K562 (cell line): ENCODE measurements around the gene SECISBP2. TPM values are rescaled to one million over a fixed set of nuclear protein-coding genes. Genes with fewer than 3 reads are reported as not detected.
A peak's percentile ranks its signal among the peaks of the same experiment; 100 is the strongest.

Source experiments
- ATF1 ChIP-seq, 2 experiments: fragments of 450-650 bp in 1 of 2; IDR thresholded peaks; 2 replicates each; pipeline ENCODE4 v1.6.1; 2016; ENCODE audit warnings: missing compliant biosample characterization in 1 of 2, missing genetic modification characterization in 1 of 2
- BRCA1 ChIP-seq, 2 experiments: fragments of 450-650 bp in 1 of 2; sonication (generic) in 1 of 2; formaldehyde crosslinking in 1 of 2; IDR thresholded peaks; 2 replicates each; pipeline versions ENCODE4 v1.5.0 to v1.6.1; 2017 to 2020; ENCODE audit warnings: mild to moderate bottlenecking in 1 of 2, missing genetic modification reagents in 1 of 2
- EP300 ChIP-seq: IDR thresholded peaks from 2 replicates; pipeline ENCODE4 v1.6.1; 2012; ENCODE audit warnings: low read length, improper control_type of control experiment
- FOXA1 ChIP-seq: fragments of 450-650 bp; IDR thresholded peaks from 2 replicates; pipeline ENCODE4 v1.6.1; 2016; ENCODE audit warnings: mild to moderate bottlenecking, borderline replicate concordance
- KAT8 ChIP-seq: fragments of 450-650 bp; IDR thresholded peaks from 2 replicates; pipeline ENCODE4 v1.6.1; 2016; ENCODE audit warnings: low read depth, mild to moderate bottlenecking
- KLF6 ChIP-seq: fragments of 250-450 bp; sonication (Bioruptor Pico); IDR thresholded peaks from 2 replicates; pipeline ENCODE4 v1.4.0; 2020; ENCODE audit warnings: mild to moderate bottlenecking, moderate library complexity, borderline replicate concordance
- MAFF ChIP-seq: IDR thresholded peaks from 2 replicates; pipeline ENCODE4 v1.6.1; 2012; ENCODE audit warnings: low read length, improper control_type of control experiment
- POLR2AphosphoS5 ChIP-seq: IDR thresholded peaks from 2 replicates; pipeline ENCODE4 v1.6.1; 2011; ENCODE audit warnings: mild to moderate bottlenecking, low read depth, low read length, moderate library complexity; ENCODE audit not compliant: control insufficient read depth, insufficient read depth
- PURB ChIP-seq: sonication (generic); formaldehyde crosslinking; IDR thresholded peaks from 2 replicates; pipeline ENCODE4 v1.9.0; 2021; ENCODE audit warnings: low read depth, mild to moderate bottlenecking, missing genetic modification reagents
- SNRNP70 ChIP-seq: fragments of 200-400 bp; formaldehyde crosslinking; optimal IDR thresholded peaks from 2 replicates; pipeline ENCODE3; 2017; ENCODE audit warnings: low read depth, low read length
- XRCC3 ChIP-seq: fragments of 450-650 bp; IDR thresholded peaks from 2 replicates; pipeline ENCODE4 v1.6.1; 2017; ENCODE audit warnings: mild to moderate bottlenecking, moderate library complexity
- ZBTB17 ChIP-seq: fragments of 450-650 bp; formaldehyde crosslinking; IDR thresholded peaks from 2 replicates; pipeline ENCODE4 v1.4.0; 2020; ENCODE audit warnings: mild to moderate bottlenecking
- ZNF239 ChIP-seq: fragments of 250-450 bp; sonication (Bioruptor Pico); IDR thresholded peaks from 2 replicates; pipeline ENCODE4 v1.4.0; 2020; ENCODE audit warnings: mild to moderate bottlenecking
- ZNF639 ChIP-seq, 2 experiments: fragments of 200-800 bp in 1 of 2; sonication (Bioruptor generic) in 1 of 2; sonication (generic) in 1 of 2; formaldehyde crosslinking in 1 of 2; IDR thresholded peaks in 1 of 2; conservative IDR thresholded peaks in 1 of 2; 2 replicates each; pipeline versions ENCODE4 v1.5.0 to v1.6.1; 2016 to 2020; ENCODE audit warnings: missing compliant biosample characterization in 1 of 2, missing genetic modification characterization in 1 of 2, missing genetic modification reagents in 1 of 2
- polyA plus RNA-seq, 8 experiments: library from polyadenylated mRNA; depleted of rRNA in 4 of 8; stranded (reverse) in 5 of 8; unstranded in 3 of 8; fragments of >200 nt; fragmentation: Nextera tagmentation in 2 of 8; fragmentation: Illumina TruSeq in 1 of 8; extraction: Ambion mirVana in 2 of 8; extraction: Trizol in 1 of 8; gene quantifications; 2 replicates each; pipeline versions ENCODE4 v1.2.1 to v1.2.3, GENCODE V29; 2011 to 2014; ENCODE audit warnings: inconsistent platforms in 1 of 8, missing spikeins in 1 of 8
- total RNA-seq, 7 experiments: library from RNA; depleted of rRNA in 6 of 7; stranded (reverse); fragments of >200 nt in 6 of 7; fragmentation: Illumina TruSeq in 2 of 7; extraction: Trizol in 2 of 7; gene quantifications; 2 replicates each; pipeline versions ENCODE4 v1.2.1 to v1.2.3, GENCODE V29; 2011 to 2021; ENCODE audit warnings: low replicate concordance in 1 of 7
- TF ChIP-seq, protein P1 (sequence below): fragments of 250-450 bp; sonication (Bioruptor Pico); IDR thresholded peaks from 2 replicates; pipeline ENCODE4 v1.5.0; 2021
- TF ChIP-seq, protein P2 (sequence below), 2 experiments: fragments of 450-650 bp in 1 of 2; sonication (generic) in 1 of 2; formaldehyde crosslinking in 1 of 2; IDR thresholded peaks in 1 of 2; conservative IDR thresholded peaks in 1 of 2; 2 replicates each; pipeline versions ENCODE4 v1.6.1 to v1.8.1; 2016 to 2023; ENCODE audit warnings: mild to moderate bottlenecking in 2 of 2, moderate library complexity in 2 of 2, inconsistent platforms in 1 of 2, missing genetic modification reagents in 1 of 2
- TF ChIP-seq, protein P3 (sequence below): fragments of 150-350 bp; conservative IDR thresholded peaks from 2 replicates; pipeline ENCODE4 v1.6.1; 2014; ENCODE audit warnings: low read length
- TF ChIP-seq, protein P4 (sequence below), 2 experiments: fragments of 250-450 bp in 1 of 2; fragments of 450-650 bp in 1 of 2; sonication (Bioruptor Pico) in 1 of 2; IDR thresholded peaks; 2 replicates each; pipeline versions ENCODE4 v1.6.1 to v1.8.0; 2016 to 2021; ENCODE audit warnings: mild to moderate bottlenecking in 2 of 2, moderate library complexity in 2 of 2, missing compliant biosample characterization in 1 of 2, missing genetic modification characterization in 1 of 2

The SECISBP2 gene
- total and polyA plus RNA-seq, 9 of the 15 experiments (the other 6 are each of a cell fraction or from before 2014, with no cell fraction given) = 3.2 to 41.6 (median 26.1) TPM

- TF ChIP-seq, protein P1, sequence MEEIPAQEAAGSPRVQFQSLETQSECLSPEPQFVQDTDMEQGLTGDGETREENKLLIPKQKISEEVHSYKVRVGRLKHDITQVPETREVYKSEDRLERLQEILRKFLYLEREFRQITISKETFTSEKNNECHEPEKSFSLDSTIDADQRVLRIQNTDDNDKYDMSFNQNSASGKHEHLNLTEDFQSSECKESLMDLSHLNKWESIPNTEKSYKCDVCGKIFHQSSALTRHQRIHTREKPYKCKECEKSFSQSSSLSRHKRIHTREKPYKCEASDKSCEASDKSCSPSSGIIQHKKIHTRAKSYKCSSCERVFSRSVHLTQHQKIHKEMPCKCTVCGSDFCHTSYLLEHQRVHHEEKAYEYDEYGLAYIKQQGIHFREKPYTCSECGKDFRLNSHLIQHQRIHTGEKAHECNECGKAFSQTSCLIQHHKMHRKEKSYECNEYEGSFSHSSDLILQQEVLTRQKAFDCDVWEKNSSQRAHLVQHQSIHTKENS (CRISPR knock-in tag) = no peak
- TF ChIP-seq XRCC3 (no peak), ZBTB17 (CRISPR knock-in tag) (peak; percentile 38; the same call in 1 of the 2 replicates), SNRNP70 (no peak), ZNF239 (CRISPR knock-in tag) (no peak), KLF6 (CRISPR knock-in tag) (no peak), BRCA1 (IDR thresholded peaks at IDR 0.05) (no peak), BRCA1 (CRISPR knock-in tag; IDR thresholded peaks at IDR 0.05) (no peak), ZNF639 (CRISPR knock-in tag; conservative IDR thresholded peaks at IDR 0.05 in 1 of 2, IDR thresholded peaks at IDR 0.05 in 1 of 2) (no peak), ATF1 (CRISPR knock-in tag; IDR thresholded peaks at IDR 0.05) (peak; percentile 61), ATF1 (tag; IDR thresholded peaks at IDR 0.05) (peak; percentile 97), KAT8 (no peak), POLR2AphosphoS5 (peak; percentile 96), PURB (CRISPR knock-in tag) (no peak), FOXA1 (no peak), MAFF (no peak), EP300 (peak; percentile 49)
- TF ChIP-seq, protein P2, sequence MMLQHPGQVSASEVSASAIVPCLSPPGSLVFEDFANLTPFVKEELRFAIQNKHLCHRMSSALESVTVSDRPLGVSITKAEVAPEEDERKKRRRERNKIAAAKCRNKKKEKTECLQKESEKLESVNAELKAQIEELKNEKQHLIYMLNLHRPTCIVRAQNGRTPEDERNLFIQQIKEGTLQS (IDR thresholded peaks at IDR 0.05) = peak; percentile 84
- TF ChIP-seq, protein P2 (CRISPR knock-in tag; conservative IDR thresholded peaks at IDR 0.05) = no peak
- TF ChIP-seq, protein P3, sequence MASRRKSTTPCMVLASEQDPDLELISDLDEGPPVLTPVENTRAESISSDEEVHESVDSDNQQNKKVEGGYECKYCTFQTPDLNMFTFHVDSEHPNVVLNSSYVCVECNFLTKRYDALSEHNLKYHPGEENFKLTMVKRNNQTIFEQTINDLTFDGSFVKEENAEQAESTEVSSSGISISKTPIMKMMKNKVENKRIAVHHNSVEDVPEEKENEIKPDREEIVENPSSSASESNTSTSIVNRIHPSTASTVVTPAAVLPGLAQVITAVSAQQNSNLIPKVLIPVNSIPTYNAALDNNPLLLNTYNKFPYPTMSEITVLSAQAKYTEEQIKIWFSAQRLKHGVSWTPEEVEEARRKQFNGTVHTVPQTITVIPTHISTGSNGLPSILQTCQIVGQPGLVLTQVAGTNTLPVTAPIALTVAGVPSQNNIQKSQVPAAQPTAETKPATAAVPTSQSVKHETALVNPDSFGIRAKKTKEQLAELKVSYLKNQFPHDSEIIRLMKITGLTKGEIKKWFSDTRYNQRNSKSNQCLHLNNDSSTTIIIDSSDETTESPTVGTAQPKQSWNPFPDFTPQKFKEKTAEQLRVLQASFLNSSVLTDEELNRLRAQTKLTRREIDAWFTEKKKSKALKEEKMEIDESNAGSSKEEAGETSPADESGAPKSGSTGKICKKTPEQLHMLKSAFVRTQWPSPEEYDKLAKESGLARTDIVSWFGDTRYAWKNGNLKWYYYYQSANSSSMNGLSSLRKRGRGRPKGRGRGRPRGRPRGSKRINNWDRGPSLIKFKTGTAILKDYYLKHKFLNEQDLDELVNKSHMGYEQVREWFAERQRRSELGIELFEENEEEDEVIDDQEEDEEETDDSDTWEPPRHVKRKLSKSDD = no peak
- TF ChIP-seq, protein P4, sequence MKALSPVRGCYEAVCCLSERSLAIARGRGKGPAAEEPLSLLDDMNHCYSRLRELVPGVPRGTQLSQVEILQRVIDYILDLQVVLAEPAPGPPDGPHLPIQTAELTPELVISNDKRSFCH (CRISPR knock-in tag; IDR thresholded peaks at IDR 0.05) = no peak
- TF ChIP-seq, protein P4 (tag; IDR thresholded peaks at IDR 0.05) = peak; percentile 67; the same call in 1 of the 2 replicates
Observed at GRCh38 chr9:89310475-89311345, 7.6 kb upstream of the SECISBP2 start, which contains the start of gene CKS2 (continued).
